ENCODE data around the gene MYL5. TPM values are rescaled to one million over a fixed set of nuclear protein-coding genes. Genes with fewer than 3 reads are reported as not detected.

The MYL5 gene
- total and polyA plus RNA-seq, 2 donors (not counting 1 experiment from before 2014, with no cell fraction given): 9.6 to 14.4 TPM

GRCh38 chr4:632926-633325 lies 41.4 kb upstream of the MYL5 start:
- no peak for DNase-seq (ENCODE audit: low read depth in 2 of 2)
- no peaks in the 10 kb centered on the region for H4K20me1 ChIP-seq (ENCODE audit: control insufficient read depth, extremely low read depth, insufficient read depth, low read length)

GRCh38 chr4:633406-633805 lies 40.9 kb upstream of the MYL5 start:
- Histone ChIP-seq H4K20me1 (ENCODE audit: control insufficient read depth, extremely low read depth, insufficient read depth, low read length) (no peaks in the 10 kb centered on the region), H3K79me2 (ENCODE audit: control insufficient read depth, insufficient read depth, low read length) (no peaks in the 10 kb centered on the region), H3K36me3 (ENCODE audit: control insufficient read depth, insufficient read depth, low read length) (no peaks in the 10 kb centered on the region), H3K4me2 (ENCODE audit: extremely low read depth, insufficient read depth, low read length) (no peak overlapping the region), H3K27ac (ENCODE audit: insufficient read depth, low read length) (no peak overlapping the region), H3K4me1 (ENCODE audit: control insufficient read depth, extremely low read depth, insufficient read depth, low read length) (no peaks in the 10 kb centered on the region), H3K27me3 (ENCODE audit: control insufficient read depth, insufficient read depth, low read length) (no peaks in the 10 kb centered on the region), H3K9ac (ENCODE audit: insufficient read depth, low read length) (no peak overlapping the region), H2AFZ (ENCODE audit: low read length) (no peak overlapping the region), H3K4me3 (replicated peaks in 1 of 4; ENCODE audit: control extremely low read depth in 1 of 4, insufficient read depth in 1 of 4, low read depth in 3 of 4, low read length in 4 of 4) (no peak overlapping the region), H3K9me3 (ENCODE audit: control insufficient read depth, insufficient read depth, low read depth, low read length) (no peaks in the 10 kb centered on the region)
- DNase-seq (ENCODE audit: low read depth in 2 of 2): no peak
- TF ChIP-seq, protein P1, sequence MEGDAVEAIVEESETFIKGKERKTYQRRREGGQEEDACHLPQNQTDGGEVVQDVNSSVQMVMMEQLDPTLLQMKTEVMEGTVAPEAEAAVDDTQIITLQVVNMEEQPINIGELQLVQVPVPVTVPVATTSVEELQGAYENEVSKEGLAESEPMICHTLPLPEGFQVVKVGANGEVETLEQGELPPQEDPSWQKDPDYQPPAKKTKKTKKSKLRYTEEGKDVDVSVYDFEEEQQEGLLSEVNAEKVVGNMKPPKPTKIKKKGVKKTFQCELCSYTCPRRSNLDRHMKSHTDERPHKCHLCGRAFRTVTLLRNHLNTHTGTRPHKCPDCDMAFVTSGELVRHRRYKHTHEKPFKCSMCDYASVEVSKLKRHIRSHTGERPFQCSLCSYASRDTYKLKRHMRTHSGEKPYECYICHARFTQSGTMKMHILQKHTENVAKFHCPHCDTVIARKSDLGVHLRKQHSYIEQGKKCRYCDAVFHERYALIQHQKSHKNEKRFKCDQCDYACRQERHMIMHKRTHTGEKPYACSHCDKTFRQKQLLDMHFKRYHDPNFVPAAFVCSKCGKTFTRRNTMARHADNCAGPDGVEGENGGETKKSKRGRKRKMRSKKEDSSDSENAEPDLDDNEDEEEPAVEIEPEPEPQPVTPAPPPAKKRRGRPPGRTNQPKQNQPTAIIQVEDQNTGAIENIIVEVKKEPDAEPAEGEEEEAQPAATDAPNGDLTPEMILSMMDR (conservative IDR thresholded peaks at IDR 0.05 in 1 of 2, IDR thresholded peaks at IDR 0.05 in 1 of 2; ENCODE audit: low read depth in 1 of 2, low read length in 2 of 2): no peak

More at GRCh38 chr4:632926-633325, 41.4 kb upstream of the MYL5 start:
- Histone ChIP-seq H3K79me2 (ENCODE audit: control insufficient read depth, insufficient read depth, low read length) (no peaks in the 10 kb centered on the region), H2AFZ (ENCODE audit: low read length) (no peak overlapping the region), H3K36me3 (ENCODE audit: control insufficient read depth, insufficient read depth, low read length) (no peaks in the 10 kb centered on the region), H3K27me3 (ENCODE audit: control insufficient read depth, insufficient read depth, low read length) (no peaks in the 10 kb centered on the region), H3K4me3 (replicated peaks in 1 of 4; ENCODE audit: control extremely low read depth in 1 of 4, insufficient read depth in 1 of 4, low read depth in 3 of 4, low read length in 4 of 4) (no peak overlapping the region), H3K4me2 (ENCODE audit: extremely low read depth, insufficient read depth, low read length) (no peak overlapping the region), H3K9ac (ENCODE audit: insufficient read depth, low read length) (no peak overlapping the region), H3K4me1 (ENCODE audit: control insufficient read depth, extremely low read depth, insufficient read depth, low read length) (no peaks in the 10 kb centered on the region), H3K9me3 (ENCODE audit: control insufficient read depth, insufficient read depth, low read depth, low read length) (no peaks in the 10 kb centered on the region), H3K27ac (ENCODE audit: insufficient read depth, low read length) (no peak overlapping the region)
- TF ChIP-seq, protein P1 (conservative IDR thresholded peaks at IDR 0.05 in 1 of 2, IDR thresholded peaks at IDR 0.05 in 1 of 2; ENCODE audit: low read depth in 1 of 2, low read length in 2 of 2): no peak
- no peak for TF ChIP-seq EZH2 (IDR thresholded peaks at IDR 0.05; ENCODE audit: low read length, missing control alignments)

DNA sequence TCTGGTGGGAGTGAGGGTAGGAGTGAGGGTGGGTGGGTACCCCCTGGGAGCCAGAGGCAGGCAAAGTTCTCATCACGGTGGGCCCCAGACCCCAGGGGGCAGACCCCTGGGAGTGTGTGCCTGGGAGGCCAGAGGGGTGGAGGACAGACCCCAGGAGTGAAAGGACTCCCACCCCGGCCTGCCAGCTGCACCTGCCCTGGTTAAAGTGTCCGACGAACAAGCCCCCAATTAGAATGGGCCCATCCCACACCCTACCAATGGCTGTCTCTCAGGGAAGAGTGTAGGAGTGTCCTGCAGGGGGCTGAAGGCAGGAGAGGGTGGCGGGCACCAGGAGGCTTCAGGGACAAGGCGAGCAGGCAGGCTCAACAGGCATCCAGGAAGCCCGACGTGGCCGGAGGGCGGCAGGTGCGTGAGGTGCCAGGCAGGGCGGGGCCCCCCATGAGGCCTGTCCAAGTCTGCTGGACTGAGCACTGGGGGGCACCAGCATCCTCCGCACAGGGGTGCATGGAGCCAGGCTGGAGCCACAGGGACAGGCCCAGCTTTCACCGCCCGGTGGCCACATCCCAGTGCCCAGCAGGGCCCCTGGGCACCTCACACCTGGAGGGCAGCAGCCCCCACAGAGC lies 40.3 kb upstream of the MYL5 start:
- no peak overlapping the region for H3K4me2 ChIP-seq (ENCODE audit: extremely low read depth, insufficient read depth, low read length)
- H3K79me2 ChIP-seq (ENCODE audit: control insufficient read depth, insufficient read depth, low read length): no peaks in the 10 kb centered on the region
- no peaks in the 10 kb centered on the region for H3K9me3 ChIP-seq (ENCODE audit: control insufficient read depth, insufficient read depth, low read depth, low read length)
- TF ChIP-seq EZH2 (IDR thresholded peaks at IDR 0.05; ENCODE audit: low read length, missing control alignments): no peak
- TF ChIP-seq, protein P1 (conservative IDR thresholded peaks at IDR 0.05 in 1 of 2, IDR thresholded peaks at IDR 0.05 in 1 of 2; ENCODE audit: low read depth in 1 of 2, low read length in 2 of 2): no peak
- no peak overlapping the region for H3K27ac ChIP-seq (ENCODE audit: insufficient read depth, low read length)
- no peaks in the 10 kb centered on the region for H3K36me3 ChIP-seq (ENCODE audit: control insufficient read depth, insufficient read depth, low read length)
- H2AFZ ChIP-seq (ENCODE audit: low read length): no peak overlapping the region
- no peaks in the 10 kb centered on the region for H4K20me1 ChIP-seq (ENCODE audit: control insufficient read depth, extremely low read depth, insufficient read depth, low read length)
- H3K9ac ChIP-seq (ENCODE audit: insufficient read depth, low read length): no peak overlapping the region
- no peak for DNase-seq (ENCODE audit: low read depth in 2 of 2)
- no peak overlapping the region for H3K4me3 ChIP-seq (replicated peaks in 1 of 4; ENCODE audit: control extremely low read depth in 1 of 4, insufficient read depth in 1 of 4, low read depth in 3 of 4, low read length in 4 of 4)
- H3K27me3 ChIP-seq (ENCODE audit: control insufficient read depth, insufficient read depth, low read length): no peaks in the 10 kb centered on the region
- no peaks in the 10 kb centered on the region for H3K4me1 ChIP-seq (ENCODE audit: control insufficient read depth, extremely low read depth, insufficient read depth, low read length)
